ENCODE data around the gene LAMB3.
A peak's percentile ranks its signal among the peaks of the same experiment; 100 is the strongest.

Gene LAMB3

DNA sequence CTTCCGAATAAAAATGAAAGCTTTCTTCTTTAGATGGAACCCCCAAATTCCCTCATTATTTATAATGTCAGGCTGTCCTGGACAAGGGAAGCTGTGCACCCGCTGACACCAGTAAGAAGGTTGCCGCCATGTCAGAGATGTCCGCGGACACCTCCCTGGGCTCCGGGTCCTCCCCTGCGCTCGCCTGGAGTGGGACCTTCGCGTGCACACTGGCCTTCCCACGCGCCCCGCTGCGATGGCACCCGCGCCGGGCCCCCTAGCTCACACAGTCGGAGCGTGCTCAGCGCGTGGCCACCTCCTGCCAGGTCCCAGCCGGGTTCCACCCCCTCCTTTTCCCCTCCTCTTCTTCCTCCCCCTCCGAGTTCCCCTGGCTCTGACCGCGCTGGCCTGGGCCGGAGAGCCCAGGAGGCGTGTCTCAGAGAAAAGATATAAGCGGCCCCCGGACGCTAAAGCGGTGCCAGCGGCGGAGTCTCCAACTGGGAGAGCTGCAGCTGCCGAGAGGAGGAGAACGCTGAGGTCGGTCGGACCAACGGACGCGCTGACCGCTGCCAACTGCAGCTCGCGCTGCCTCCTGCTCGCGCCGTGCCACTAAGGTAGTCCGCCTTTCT, 22.8 kb upstream of the LAMB3 start, which contains the start of gene G0S2:
G0S2 (plus strand) TSS at position 456 of the 608 bp plus-strand sequence. CDS start 273 bp downstream, outside the sequence.
- peak within 1 kb of the TSS; percentile 40 for H3K4me3 ChIP-seq (ENCODE audit: low read depth, low read length)
- TF ChIP-seq, protein P1, sequence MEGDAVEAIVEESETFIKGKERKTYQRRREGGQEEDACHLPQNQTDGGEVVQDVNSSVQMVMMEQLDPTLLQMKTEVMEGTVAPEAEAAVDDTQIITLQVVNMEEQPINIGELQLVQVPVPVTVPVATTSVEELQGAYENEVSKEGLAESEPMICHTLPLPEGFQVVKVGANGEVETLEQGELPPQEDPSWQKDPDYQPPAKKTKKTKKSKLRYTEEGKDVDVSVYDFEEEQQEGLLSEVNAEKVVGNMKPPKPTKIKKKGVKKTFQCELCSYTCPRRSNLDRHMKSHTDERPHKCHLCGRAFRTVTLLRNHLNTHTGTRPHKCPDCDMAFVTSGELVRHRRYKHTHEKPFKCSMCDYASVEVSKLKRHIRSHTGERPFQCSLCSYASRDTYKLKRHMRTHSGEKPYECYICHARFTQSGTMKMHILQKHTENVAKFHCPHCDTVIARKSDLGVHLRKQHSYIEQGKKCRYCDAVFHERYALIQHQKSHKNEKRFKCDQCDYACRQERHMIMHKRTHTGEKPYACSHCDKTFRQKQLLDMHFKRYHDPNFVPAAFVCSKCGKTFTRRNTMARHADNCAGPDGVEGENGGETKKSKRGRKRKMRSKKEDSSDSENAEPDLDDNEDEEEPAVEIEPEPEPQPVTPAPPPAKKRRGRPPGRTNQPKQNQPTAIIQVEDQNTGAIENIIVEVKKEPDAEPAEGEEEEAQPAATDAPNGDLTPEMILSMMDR (IDR thresholded peaks at IDR 0.05; ENCODE audit: low read depth, low read length): no peak
- in situ Hi-C loops (cut with HindIII; ENCODE audit: low sequenced_read_pairs): no loop called here
- DNase-seq (ENCODE audit: low read depth, low spot score): peak; percentile 54

DNA sequence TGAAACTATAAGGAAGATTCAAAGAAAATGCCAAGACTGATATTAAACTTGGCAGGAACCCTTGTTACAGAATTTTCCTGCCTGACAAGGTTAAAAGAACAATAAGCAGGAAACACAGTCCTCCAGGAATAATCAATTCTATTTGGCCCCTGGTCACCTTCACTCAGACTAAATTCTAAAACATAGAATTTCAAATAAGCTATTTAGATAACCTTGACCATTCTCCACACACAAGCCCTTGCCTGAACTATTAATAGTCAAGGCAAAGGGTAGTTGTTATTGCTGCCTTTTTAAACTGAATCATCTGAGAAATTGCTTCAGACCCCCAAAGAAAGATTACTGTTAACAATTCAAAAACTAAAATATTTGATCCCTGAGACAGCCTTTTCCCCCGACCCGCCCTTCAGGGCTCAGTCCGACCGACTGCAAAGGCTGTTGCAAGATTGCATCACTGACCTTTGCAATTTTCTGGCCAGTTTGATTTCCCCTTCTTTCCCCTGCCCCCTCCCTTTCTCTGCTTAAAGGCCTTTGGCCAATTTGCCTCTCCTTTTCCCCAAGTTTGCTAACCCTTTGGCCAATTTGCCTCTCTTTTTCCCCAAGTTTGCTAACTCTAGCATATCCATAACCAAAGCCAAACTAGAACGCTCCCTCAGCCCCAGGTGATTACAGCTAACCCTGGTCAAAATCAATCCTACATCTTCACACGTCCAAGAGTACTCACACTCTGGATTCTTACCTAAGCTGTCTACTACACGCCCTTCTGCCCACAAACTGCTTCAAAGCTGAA, 21.6 kb upstream of the LAMB3 start:
- no peak overlapping the region for H3K4me3 ChIP-seq (ENCODE audit: low read depth, low read length)
- in situ Hi-C loops (cut with HindIII; ENCODE audit: low sequenced_read_pairs): no loop called here
- TF ChIP-seq, protein P1 (IDR thresholded peaks at IDR 0.05; ENCODE audit: low read depth, low read length): no peak
- DNase-seq (ENCODE audit: low read depth, low spot score): no peak

DNA sequence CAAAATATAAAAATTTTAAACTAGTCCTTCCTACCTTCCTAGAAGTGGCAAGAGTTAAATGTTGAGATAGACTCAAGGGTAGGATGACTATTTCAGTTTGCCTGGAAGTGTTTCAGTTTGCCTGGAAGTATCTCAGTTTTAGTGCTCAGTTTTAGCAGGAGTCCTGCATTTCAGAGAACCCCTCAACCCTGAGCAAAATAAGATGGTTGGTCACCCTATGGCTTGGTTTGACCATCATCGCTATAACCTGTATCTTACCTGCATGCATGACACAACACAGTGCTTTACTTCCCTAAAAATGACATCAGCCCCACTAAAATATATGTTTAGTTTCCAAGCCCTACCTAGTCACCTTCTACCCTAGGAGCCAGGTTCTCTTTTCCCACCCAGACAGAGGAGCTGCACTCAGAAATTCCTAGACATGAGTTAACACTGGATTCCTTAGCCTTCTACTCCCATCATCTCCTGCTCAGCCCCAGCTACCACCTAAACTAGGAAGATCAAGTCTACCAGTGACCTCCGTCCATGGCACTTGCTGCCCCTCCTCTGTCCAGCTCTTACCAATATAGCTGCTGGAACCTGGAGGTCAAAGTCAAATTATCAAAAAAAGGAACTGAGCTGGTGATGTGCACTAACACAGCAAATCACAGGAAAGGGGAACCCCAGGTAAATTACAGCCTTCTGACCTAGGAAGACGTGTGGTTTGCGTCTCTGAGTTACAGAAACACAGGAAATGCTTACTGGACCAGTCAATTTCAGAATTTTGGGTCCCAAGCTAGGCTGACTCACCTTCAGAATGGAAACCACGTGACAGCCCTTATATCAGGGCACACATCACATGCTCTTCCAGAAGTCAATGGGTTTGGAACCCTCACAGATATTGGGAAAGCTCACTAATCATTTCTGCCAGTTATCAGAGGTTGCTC, 20.7 kb upstream of the LAMB3 start:
- DNase-seq (ENCODE audit: low read depth, low spot score): no peak
- in situ Hi-C loops (cut with HindIII; ENCODE audit: low sequenced_read_pairs): no loop called here
- H3K4me3 ChIP-seq (ENCODE audit: low read depth, low read length): no peak overlapping the region
- TF ChIP-seq, protein P1 (IDR thresholded peaks at IDR 0.05; ENCODE audit: low read depth, low read length): no peak

DNA sequence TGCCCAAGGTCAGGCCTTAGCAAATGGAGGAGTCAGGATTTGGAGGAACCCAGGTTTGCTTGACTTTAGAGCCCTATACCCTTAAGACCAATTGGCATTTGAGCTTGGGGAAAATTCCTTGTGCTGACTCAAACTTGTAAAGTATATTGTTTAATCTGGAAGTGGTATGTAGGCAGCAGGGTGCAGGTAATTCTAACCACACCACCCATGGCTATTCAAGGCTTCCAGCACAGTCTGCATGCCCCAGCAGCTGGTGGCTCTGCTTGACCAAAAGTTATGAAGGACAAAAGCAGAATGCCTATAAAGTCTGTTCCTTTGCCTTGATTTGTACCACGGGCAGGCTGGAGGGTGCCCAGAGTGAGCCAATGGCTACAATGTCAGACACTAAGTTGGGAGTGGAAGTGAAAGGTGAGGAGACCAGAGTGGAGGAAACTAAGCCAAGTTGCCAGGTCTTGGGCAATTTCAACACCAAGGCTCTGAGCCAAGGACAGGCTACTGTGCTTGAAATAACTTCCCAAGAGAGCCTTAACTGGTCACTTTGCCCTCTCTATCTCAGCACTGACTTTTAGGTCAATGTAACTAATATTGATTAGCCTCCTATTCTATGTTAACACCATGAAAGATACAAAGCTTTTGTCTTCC, 18.3 kb upstream of the LAMB3 start:
- peak; percentile 60 for DNase-seq (ENCODE audit: low read depth, low spot score)
- in situ Hi-C loops (cut with HindIII; ENCODE audit: low sequenced_read_pairs): no loop called here
- TF ChIP-seq, protein P1 (IDR thresholded peaks at IDR 0.05; ENCODE audit: low read depth, low read length): no peak
- H3K4me3 ChIP-seq (ENCODE audit: low read depth, low read length): no peak overlapping the region

DNA sequence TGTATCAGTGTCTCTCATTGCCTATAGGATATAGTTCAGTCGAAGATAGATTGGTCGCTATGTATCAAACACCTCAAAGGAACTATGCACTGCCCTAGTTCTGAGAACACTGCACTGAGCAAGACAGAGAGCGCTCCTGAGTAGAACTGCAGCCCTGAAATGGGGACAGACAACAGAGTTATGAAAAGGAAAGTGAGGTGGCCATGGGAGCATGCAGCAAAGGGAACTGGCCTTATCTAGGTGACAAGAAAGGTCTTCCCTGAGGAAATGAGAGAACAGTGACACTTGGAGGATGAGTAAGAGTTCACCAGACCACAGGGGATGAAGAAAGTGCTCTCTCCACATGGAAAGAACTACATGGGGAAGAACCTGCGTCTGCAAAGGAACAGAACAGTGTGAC, 15.5 kb upstream of the LAMB3 start:
- no peak overlapping the region for H3K4me3 ChIP-seq (ENCODE audit: low read depth, low read length)
- in situ Hi-C loops (cut with HindIII; ENCODE audit: low sequenced_read_pairs): no loop called here
- no peak for DNase-seq (ENCODE audit: low read depth, low spot score)
- TF ChIP-seq, protein P1 (IDR thresholded peaks at IDR 0.05; ENCODE audit: low read depth, low read length): no peak

DNA sequence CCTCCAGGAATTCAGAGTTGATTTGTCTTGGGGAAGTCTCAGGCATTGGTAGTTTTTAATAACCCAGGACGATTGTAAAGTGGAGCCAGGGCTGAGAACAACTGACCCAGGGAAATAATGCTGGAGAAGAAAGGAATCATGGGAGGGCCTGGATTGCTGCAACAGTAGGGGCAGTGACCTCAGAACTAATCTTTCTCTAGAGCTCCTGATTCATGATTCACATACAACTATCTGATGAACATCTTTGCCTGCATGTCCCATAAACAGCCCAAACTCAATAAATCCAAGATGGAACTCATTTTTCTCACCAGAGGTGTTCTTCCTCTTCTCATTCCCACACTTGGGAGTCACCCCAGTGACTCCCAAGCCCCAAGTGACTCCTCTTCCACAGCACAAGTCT, 14.9 kb upstream of the LAMB3 start:
- TF ChIP-seq, protein P1 (IDR thresholded peaks at IDR 0.05; ENCODE audit: low read depth, low read length): no peak
- no peak overlapping the region for H3K4me3 ChIP-seq (ENCODE audit: low read depth, low read length)
- in situ Hi-C loops (cut with HindIII; ENCODE audit: low sequenced_read_pairs): no loop called here
- no peak for DNase-seq (ENCODE audit: low read depth, low spot score)
